Kidney epithelial cell (primary cell): ENCODE results near the gene TNF. TPM values are rescaled to one million over a fixed set of nuclear protein-coding genes. Genes with fewer than 3 reads are reported as not detected.

ENCODE experiments used
- DNase-seq: peaks from one replicate; pipeline ENCODE4 v3.0.0-alpha.2; 2010; ENCODE audit warnings: low read depth
- H3K27me3 ChIP-seq: 2 replicates; pipeline ENCODE4 v1.6.0; 2011; ENCODE audit warnings: low read length; ENCODE audit not compliant: control insufficient read depth, insufficient read depth
- H3K36me3 ChIP-seq: 2 replicates; pipeline ENCODE4 v1.5.1; 2011; ENCODE audit warnings: low read length; ENCODE audit not compliant: control insufficient read depth, insufficient read depth
- H3K4me3 ChIP-seq: 2 replicates; pipeline ENCODE4 v1.5.1; 2011; ENCODE audit warnings: low read depth, mild to moderate bottlenecking, control low read depth, low read length
- CTCF ChIP-seq: IDR thresholded peaks from 2 replicates; pipeline ENCODE4 v1.5.1; 2011; ENCODE audit warnings: mild to moderate bottlenecking, moderate library complexity, low read length, control low read depth, inconsistent platforms; ENCODE audit not compliant: insufficient read depth, poor library complexity, severe bottlenecking
- total RNA-seq: library from RNA; depleted of rRNA; stranded (reverse); fragments of >200 nt; gene quantifications from 2 replicates; pipeline ENCODE4 v1.2.3, GENCODE V29; 2015

TNF gene
- total RNA-seq, 1 donor from 2014 or later, result 18.6 TPM

- no peak within 1 kb of the TSS for H3K4me3 ChIP-seq
- H3K27me3 ChIP-seq, result no peaks in the 10 kb centered on the region
- DNase-seq, result no peak
- H3K36me3 ChIP-seq, result no peaks in the 10 kb centered on the region
- TF ChIP-seq CTCF, result no peak
Observed at GRCh38 chr6:31572041-31572911, 3.1 kb upstream of the TNF start, which contains the start of gene LTA. Gene LTA (plus strand): TSS chr6:31572289. CDS start chr6:31572743, 454 bp downstream.

- Histone ChIP-seq H3K27me3 (no peaks in the 10 kb centered on the region), H3K36me3 (no peaks in the 10 kb centered on the region), H3K4me3 (no peak overlapping the region)
- no peak for TF ChIP-seq CTCF
- no peak for DNase-seq
Observed at GRCh38 chr6:31573239-31574105, 1.9 kb upstream of the TNF start.

GRCh38 chr6:31574106-31575061 is 981 bp upstream of the TNF start:
- Histone ChIP-seq H3K36me3 (no peaks in the 10 kb centered on the region), H3K27me3 (no peaks in the 10 kb centered on the region), H3K4me3 (no peak overlapping the region)
- no peak for DNase-seq
- no peak for TF ChIP-seq CTCF

- no peak for DNase-seq
- no peaks in the 10 kb centered on the region for H3K27me3 ChIP-seq
- no peaks in the 10 kb centered on the region for H3K36me3 ChIP-seq
- peak overlapping the region; percentile 32 for H3K4me3 ChIP-seq
- TF ChIP-seq CTCF, result no peak
Observed at GRCh38 chr6:31575952-31576685, 754 bp downstream of the TNF start.
